Measurements from ENCODE around the gene ASTL.

GRCh38 chr2:96124406-96125265, 13.7 kb downstream of the ASTL start:
- TF ChIP-seq CTCF (IDR thresholded peaks at IDR 0.05) (no peak), POLR2A (IDR thresholded peaks at IDR 0.05) (no peak)

Measured in body of pancreas (tissue), 4 donors.